Colonic mucosa (tissue), 4 donors: ENCODE measurements around the gene POLDIP3. TPM values are rescaled to one million over a fixed set of nuclear protein-coding genes. Genes with fewer than 3 reads are reported as not detected.

Source experiments
- DNase-seq: peaks from one replicate; pipeline ENCODE4 v3.0.0-alpha.2; 2020
- H3K27ac ChIP-seq: fragments of 200-600 bp; one replicate; pipeline ENCODE4 v1.8.0; 2021
- H3K27me3 ChIP-seq: fragments of 200-600 bp; one replicate; pipeline ENCODE4 v1.8.0; 2021
- H3K36me3 ChIP-seq: fragments of 200-600 bp; one replicate; pipeline ENCODE4 v1.8.0; 2021
- H3K4me1 ChIP-seq: fragments of 200-600 bp; one replicate; pipeline ENCODE4 v1.8.0; 2021; ENCODE audit warnings: mild to moderate bottlenecking
- H3K4me3 ChIP-seq: fragments of 200-600 bp; one replicate; pipeline ENCODE4 v1.8.0; 2021
- H3K9ac ChIP-seq, 2 donors: one replicate each; pipeline ENCODE4 v1.7.0; 2013; ENCODE audit warnings: control low read depth in 2 of 2, low read depth in 2 of 2, low read length in 2 of 2
- H3K9me3 ChIP-seq: fragments of 200-600 bp; one replicate; pipeline ENCODE4 v1.8.0; 2021
- CTCF ChIP-seq: fragments of 200-600 bp; IDR thresholded peaks from one replicate; pipeline ENCODE4 v1.8.0; 2022; ENCODE audit warnings: antibody characterized with exemption, mild to moderate bottlenecking
- intact Hi-C: fragments of 100-400 bp; cut with DNase I; formaldehyde crosslinking; loops from one replicate; pipeline ENCODE4 v1.14.1; 2022
- total RNA-seq, 2 donors: library from RNA; stranded (reverse); fragmentation: NEBNext Ultra II Directional in 1 of 2; extraction: Animal tissue kit (Norgen Biotek cat#: 25700) in 1 of 2; gene quantifications; one replicate each; pipeline ENCODE4 v1.2.1, GENCODE V29; 2021
- donor health status: healthy.
- donor health status: DM: no; HTN: no; CAD: no.
- donor health status: DM: no; HTN: no; CAD: no.

POLDIP3 gene
- total RNA-seq, 2 donors from 2014 or later, result 55.0 to 68.2 TPM

GRCh38 chr22:42596863-42597530 lies 17.7 kb downstream of the POLDIP3 start:
- intact Hi-C loops, result no loop called here
- Histone ChIP-seq H3K4me1 (no peaks in the 10 kb centered on the region), H3K36me3 (peaks cover 28% of the 10 kb centered on the region), H3K27me3 (no peaks in the 10 kb centered on the region), H3K27ac (no peak overlapping the region), H3K4me3 (no peak overlapping the region), H3K9me3 (no peaks in the 10 kb centered on the region), H3K9ac (no peak overlapping the region)
- no peak for DNase-seq
- TF ChIP-seq CTCF, result no peak

- no peak for TF ChIP-seq CTCF
- H3K4me3 ChIP-seq, result no peak overlapping the region
- no peaks in the 10 kb centered on the region for H3K4me1 ChIP-seq
- H3K9me3 ChIP-seq, result no peaks in the 10 kb centered on the region
- H3K36me3 ChIP-seq, result peaks cover 26% of the 10 kb centered on the region
- intact Hi-C loops, result no loop called here
- no peak overlapping the region for H3K27ac ChIP-seq
- H3K9ac ChIP-seq, result no peak overlapping the region
- DNase-seq, result no peak
- no peaks in the 10 kb centered on the region for H3K27me3 ChIP-seq
These were observed 18.3 kb downstream of the POLDIP3 start for GRCh38 chr22:42596336-42596735.

- Histone ChIP-seq H3K36me3 (peaks cover 26% of the 10 kb centered on the region), H3K27ac (no peak overlapping the region), H3K4me3 (no peak overlapping the region), H3K9ac (no peak overlapping the region), H3K9me3 (no peaks in the 10 kb centered on the region), H3K4me1 (no peaks in the 10 kb centered on the region), H3K27me3 (no peaks in the 10 kb centered on the region)
- intact Hi-C loops, result no loop called here
- no peak for DNase-seq
- TF ChIP-seq CTCF, result no peak
These were observed 19.2 kb downstream of the POLDIP3 start for GRCh38 chr22:42595434-42595833.

GRCh38 chr22:42591987-42592386 lies 22.7 kb downstream of the POLDIP3 start:
- no peak overlapping the region for H3K9ac ChIP-seq
- no peak overlapping the region for H3K27ac ChIP-seq
- intact Hi-C loops, result no loop called here
- H3K36me3 ChIP-seq, result peaks cover 21% of the 10 kb centered on the region
- no peak overlapping the region for H3K4me3 ChIP-seq
- no peaks in the 10 kb centered on the region for H3K27me3 ChIP-seq
- no peaks in the 10 kb centered on the region for H3K4me1 ChIP-seq
- TF ChIP-seq CTCF, result no peak
- DNase-seq, result no peak
- H3K9me3 ChIP-seq, result no peaks in the 10 kb centered on the region

- Histone ChIP-seq H3K36me3 (peaks cover 14% of the 10 kb centered on the region), H3K4me3 (no peak overlapping the region), H3K9ac (no peak overlapping the region), H3K9me3 (no peaks in the 10 kb centered on the region), H3K27ac (no peak overlapping the region), H3K27me3 (no peaks in the 10 kb centered on the region), H3K4me1 (no peaks in the 10 kb centered on the region)
- intact Hi-C loops, result no loop called here
- DNase-seq, result no peak
- TF ChIP-seq CTCF, result no peak
These were observed 27.0 kb downstream of the POLDIP3 start for GRCh38 chr22:42587588-42588175.
